OCI-LY1 (cell line): Measurements from ENCODE around the gene GPRIN3.

Experiments used
- H2AFZ ChIP-seq: fragments of 200-600 bp; sonication (generic), shearing (Covaris generic); 2 replicates; pipeline ENCODE4 v1.6.0; 2014; ENCODE audit warnings: antibody characterized with exemption, mild to moderate bottlenecking, low read length
- H3F3A ChIP-seq: fragments of 200-600 bp; sonication (generic), shearing (Covaris generic); 2 replicates; pipeline ENCODE4 v1.6.0; 2014; ENCODE audit warnings: mild to moderate bottlenecking, antibody characterized with exemption, low read length, moderate library complexity; ENCODE audit not compliant: insufficient read depth
- H3K27ac ChIP-seq: fragments of 200-600 bp; sonication (generic); 2 replicates; pipeline ENCODE4 v1.5.1; 2014; ENCODE audit warnings: low read length, mixed run types, mild to moderate bottlenecking, low read depth; ENCODE audit not compliant: poor library complexity, severe bottlenecking
- H3K27me3 ChIP-seq: fragments of 200-600 bp; sonication (generic); 2 replicates; pipeline ENCODE4 v1.6.0; 2014; ENCODE audit warnings: antibody characterized with exemption, mild to moderate bottlenecking, low read length, moderate library complexity; ENCODE audit not compliant: insufficient read depth
- H3K36me3 ChIP-seq: fragments of 200-600 bp; sonication (generic); 2 replicates; pipeline ENCODE4 v1.6.1; 2014; ENCODE audit warnings: mild to moderate bottlenecking, antibody characterized with exemption, low read length, moderate library complexity, mixed read lengths; ENCODE audit not compliant: insufficient read depth
- H3K4me1 ChIP-seq: fragments of 200-600 bp; sonication (generic); 2 replicates; pipeline ENCODE4 v1.5.1; 2014; ENCODE audit warnings: mild to moderate bottlenecking, low read length, moderate library complexity; ENCODE audit not compliant: insufficient read depth, severe bottlenecking
- H3K4me2 ChIP-seq: fragments of 200-600 bp; sonication (generic), shearing (Covaris generic); 2 replicates; pipeline ENCODE4 v1.6.1; 2014; ENCODE audit warnings: low read length
- H3K4me3 ChIP-seq: fragments of 200-600 bp; sonication (generic); 2 replicates; pipeline ENCODE4 v1.5.1; 2014; ENCODE audit warnings: low read length, low read depth, mild to moderate bottlenecking, mixed read lengths; ENCODE audit not compliant: poor library complexity, severe bottlenecking
- H3K79me2 ChIP-seq: fragments of 200-600 bp; shearing (Covaris generic); 2 replicates; pipeline ENCODE4 v1.6.1; 2016; ENCODE audit warnings: mixed run types, low read length, mixed read lengths; ENCODE audit not compliant: insufficient read depth
- H3K9ac ChIP-seq: fragments of 200-600 bp; sonication (generic), shearing (Covaris generic); 2 replicates; pipeline ENCODE4 v1.6.1; 2014; ENCODE audit warnings: mild to moderate bottlenecking, low read length, mixed read lengths
- H3K9me2 ChIP-seq: fragments of 200-600 bp; sonication (generic), shearing (Covaris generic); 2 replicates; pipeline ENCODE4 v1.6.1; 2014; ENCODE audit warnings: low read depth, mild to moderate bottlenecking, low read length, mixed read lengths
- H3K9me3 ChIP-seq: fragments of 200-600 bp; shearing (Covaris generic); 2 replicates; pipeline ENCODE4 v1.6.1; 2014; ENCODE audit warnings: low read length, mixed read lengths
- H4K20me1 ChIP-seq: fragments of 200-600 bp; sonication (generic), shearing (Covaris generic); 2 replicates; pipeline ENCODE4 v1.6.0; 2016; ENCODE audit warnings: mild to moderate bottlenecking, low read length; ENCODE audit not compliant: insufficient read depth
- EZH2 ChIP-seq: fragments of 200-600 bp; sonication (generic), shearing (Covaris generic); IDR thresholded peaks from 2 replicates; pipeline ENCODE4 v1.8.0; 2017; ENCODE audit warnings: borderline replicate concordance, mixed run types, mild to moderate bottlenecking, antibody characterized with exemption, low read length, moderate library complexity, mixed read lengths
- TF ChIP-seq, protein P1 (sequence below): fragments of 200-600 bp; sonication (generic), shearing (Covaris generic); IDR thresholded peaks from 2 replicates; pipeline ENCODE4 v1.5.1; 2017; ENCODE audit warnings: mild to moderate bottlenecking, antibody characterized with exemption, low read length, moderate library complexity, mixed read lengths

Gene GPRIN3

DNA sequence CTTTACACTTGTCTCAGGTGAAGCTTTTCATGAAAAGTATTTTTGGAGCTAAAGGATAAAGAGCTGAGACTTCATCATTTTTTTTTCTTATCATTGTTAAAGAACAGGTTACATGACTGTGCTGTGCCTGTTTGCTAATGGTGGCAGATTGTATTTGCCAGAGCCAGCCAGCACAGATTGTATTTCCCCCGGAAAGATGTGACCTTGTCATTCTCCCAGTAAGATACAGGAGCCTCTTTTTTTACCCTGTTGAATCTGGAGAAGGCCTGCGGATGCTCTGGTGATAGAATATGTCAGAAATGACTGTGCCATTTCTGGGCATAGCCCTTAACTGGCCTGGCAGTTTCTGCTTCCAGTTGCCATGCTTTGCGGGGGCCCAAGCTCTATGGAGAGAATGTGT is 91.9 kb downstream of the GPRIN3 start:
- Histone ChIP-seq H4K20me1 (no peaks in the 10 kb centered on the region), H3K4me3 (no peak overlapping the region), H3F3A (no peaks in the 10 kb centered on the region), H3K4me1 (no peaks in the 10 kb centered on the region), H3K27ac (no peak overlapping the region), H3K9me3 (no peaks in the 10 kb centered on the region), H3K4me2 (no peak overlapping the region), H3K9me2 (no peaks in the 10 kb centered on the region), H2AFZ (no peak overlapping the region), H3K79me2 (no peaks in the 10 kb centered on the region), H3K36me3 (no peaks in the 10 kb centered on the region), H3K27me3 (no peaks in the 10 kb centered on the region), H3K9ac (no peak overlapping the region)
- TF ChIP-seq, protein P1, sequence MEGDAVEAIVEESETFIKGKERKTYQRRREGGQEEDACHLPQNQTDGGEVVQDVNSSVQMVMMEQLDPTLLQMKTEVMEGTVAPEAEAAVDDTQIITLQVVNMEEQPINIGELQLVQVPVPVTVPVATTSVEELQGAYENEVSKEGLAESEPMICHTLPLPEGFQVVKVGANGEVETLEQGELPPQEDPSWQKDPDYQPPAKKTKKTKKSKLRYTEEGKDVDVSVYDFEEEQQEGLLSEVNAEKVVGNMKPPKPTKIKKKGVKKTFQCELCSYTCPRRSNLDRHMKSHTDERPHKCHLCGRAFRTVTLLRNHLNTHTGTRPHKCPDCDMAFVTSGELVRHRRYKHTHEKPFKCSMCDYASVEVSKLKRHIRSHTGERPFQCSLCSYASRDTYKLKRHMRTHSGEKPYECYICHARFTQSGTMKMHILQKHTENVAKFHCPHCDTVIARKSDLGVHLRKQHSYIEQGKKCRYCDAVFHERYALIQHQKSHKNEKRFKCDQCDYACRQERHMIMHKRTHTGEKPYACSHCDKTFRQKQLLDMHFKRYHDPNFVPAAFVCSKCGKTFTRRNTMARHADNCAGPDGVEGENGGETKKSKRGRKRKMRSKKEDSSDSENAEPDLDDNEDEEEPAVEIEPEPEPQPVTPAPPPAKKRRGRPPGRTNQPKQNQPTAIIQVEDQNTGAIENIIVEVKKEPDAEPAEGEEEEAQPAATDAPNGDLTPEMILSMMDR: no peak
- TF ChIP-seq EZH2: no peak

DNA sequence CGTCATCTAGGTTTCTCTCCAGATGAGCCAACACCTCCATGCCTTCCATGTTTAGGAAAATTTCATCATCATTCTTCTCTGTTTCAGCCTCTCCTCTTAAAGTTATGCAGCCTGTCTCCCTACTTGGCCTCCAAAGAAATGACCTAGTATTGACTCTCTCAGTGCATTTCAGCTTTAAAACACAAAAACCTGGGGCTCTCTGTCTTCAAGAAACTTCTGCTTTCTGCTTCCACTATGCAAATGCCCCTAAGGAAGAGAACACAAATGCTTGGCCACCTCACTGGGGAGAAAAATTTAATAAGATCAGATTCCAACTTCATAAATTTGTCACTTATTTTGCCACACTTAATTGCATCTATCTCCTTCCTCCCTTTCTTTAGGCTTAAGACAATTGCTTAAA is 93.3 kb downstream of the GPRIN3 start:
- no peak for TF ChIP-seq EZH2
- TF ChIP-seq, protein P1: no peak
- H3K4me3 ChIP-seq: no peak overlapping the region
- H3K27ac ChIP-seq: no peak overlapping the region
- H3F3A ChIP-seq: no peaks in the 10 kb centered on the region
- no peaks in the 10 kb centered on the region for H3K79me2 ChIP-seq
- H3K9me2 ChIP-seq: no peaks in the 10 kb centered on the region
- H3K4me2 ChIP-seq: no peak overlapping the region
- H3K9me3 ChIP-seq: no peaks in the 10 kb centered on the region
- H4K20me1 ChIP-seq: no peaks in the 10 kb centered on the region
- H3K36me3 ChIP-seq: no peaks in the 10 kb centered on the region
- no peak overlapping the region for H2AFZ ChIP-seq
- H3K4me1 ChIP-seq: no peaks in the 10 kb centered on the region
- H3K27me3 ChIP-seq: no peaks in the 10 kb centered on the region
- H3K9ac ChIP-seq: no peak overlapping the region

- H3K9me2 ChIP-seq: no peaks in the 10 kb centered on the region
- no peak overlapping the region for H2AFZ ChIP-seq
- no peak overlapping the region for H3K4me3 ChIP-seq
- H4K20me1 ChIP-seq: no peaks in the 10 kb centered on the region
- H3K4me1 ChIP-seq: no peaks in the 10 kb centered on the region
- H3K4me2 ChIP-seq: no peak overlapping the region
- H3K9ac ChIP-seq: no peak overlapping the region
- TF ChIP-seq EZH2: no peak
- TF ChIP-seq, protein P1: no peak
- no peak overlapping the region for H3K27ac ChIP-seq
- H3K36me3 ChIP-seq: no peaks in the 10 kb centered on the region
- H3K27me3 ChIP-seq: no peaks in the 10 kb centered on the region
- no peaks in the 10 kb centered on the region for H3F3A ChIP-seq
- no peaks in the 10 kb centered on the region for H3K9me3 ChIP-seq
- H3K79me2 ChIP-seq: no peaks in the 10 kb centered on the region
Measured at GRCh38 chr4:89213382-89213701, 94.3 kb downstream of the GPRIN3 start.
